MCF 10A (cell line): ENCODE results near the gene PARN. TPM values are rescaled to one million over a fixed set of nuclear protein-coding genes. Genes with fewer than 3 reads are reported as not detected.

ENCODE experiments used
- BruUV-seq: library from RNA; stranded (reverse); fragments of 400-500 nt; replicated peaks from 2 replicates; lab custom pipeline; 2021; lab: Mats Ljungman, UMichigan
- CTCF ChIA-PET: fragments of 300-600 bp; sonication (Branson Sonifier 250); formaldehyde crosslinking; extraction: SDS; loops from one replicate; lab custom pipeline; 2021; ENCODE audit warnings: antibody characterized with exemption, inconsistent platforms; lab: Yijun Ruan, JAX
- POLR2A ChIA-PET: fragments of 300-600, 350-650 bp; sonication (Branson Sonifier 250); formaldehyde crosslinking; extraction: SDS; loops from one replicate; lab custom pipeline; 2020; ENCODE audit warnings: antibody characterized with exemption, inconsistent platforms; lab: Yijun Ruan, JAX
- DNase-seq: peaks from one replicate; pipeline ENCODE4 v3.0.0-alpha.2; 2018; ENCODE audit not compliant: unreplicated experiment
- H3K27ac Mint-ChIP-seq: one replicate; pipeline ENCODE4 v1.8.0; 2022; ENCODE audit warnings: mild to moderate bottlenecking, low read depth, mixed read lengths; ENCODE audit not compliant: unreplicated experiment
- H3K27me3 Mint-ChIP-seq: one replicate; pipeline ENCODE4 v1.8.0; 2022; ENCODE audit warnings: mixed read lengths; ENCODE audit not compliant: insufficient read depth, unreplicated experiment
- H3K36me3 Mint-ChIP-seq: one replicate; pipeline ENCODE4 v1.8.0; 2022; ENCODE audit warnings: mild to moderate bottlenecking, moderate library complexity, mixed read lengths; ENCODE audit not compliant: insufficient read depth, unreplicated experiment
- H3K4me1 Mint-ChIP-seq: one replicate; pipeline ENCODE4 v1.8.0; 2022; ENCODE audit warnings: mixed read lengths; ENCODE audit not compliant: insufficient read depth, unreplicated experiment
- H3K4me3 Mint-ChIP-seq: one replicate; pipeline ENCODE4 v1.8.0; 2022; ENCODE audit warnings: mild to moderate bottlenecking, moderate library complexity, mixed read lengths; ENCODE audit not compliant: unreplicated experiment
- H3K9me3 Mint-ChIP-seq: one replicate; pipeline ENCODE4 v1.8.0; 2022; ENCODE audit warnings: mixed read lengths; ENCODE audit not compliant: unreplicated experiment
- intact Hi-C: fragments of 100-400 bp; cut with micrococcal nuclease; formaldehyde crosslinking; loops from 2 replicates; pipeline ENCODE4 v1.14.1; 2022
- total RNA-seq: library from RNA; stranded (reverse); gene quantifications from 2 replicates; pipeline ENCODE4 v1.2.3, GENCODE V29; 2022
- TF ChIP-seq, protein P1 (sequence below): fragments of 200-600 bp; IDR thresholded peaks from one replicate; pipeline ENCODE4 v1.8.0; 2022; ENCODE audit warnings: antibody characterized with exemption, mild to moderate bottlenecking; ENCODE audit not compliant: unreplicated experiment

The PARN gene
- total RNA-seq, 1 experiment from 2014 or later, result 35.0 TPM

DNA sequence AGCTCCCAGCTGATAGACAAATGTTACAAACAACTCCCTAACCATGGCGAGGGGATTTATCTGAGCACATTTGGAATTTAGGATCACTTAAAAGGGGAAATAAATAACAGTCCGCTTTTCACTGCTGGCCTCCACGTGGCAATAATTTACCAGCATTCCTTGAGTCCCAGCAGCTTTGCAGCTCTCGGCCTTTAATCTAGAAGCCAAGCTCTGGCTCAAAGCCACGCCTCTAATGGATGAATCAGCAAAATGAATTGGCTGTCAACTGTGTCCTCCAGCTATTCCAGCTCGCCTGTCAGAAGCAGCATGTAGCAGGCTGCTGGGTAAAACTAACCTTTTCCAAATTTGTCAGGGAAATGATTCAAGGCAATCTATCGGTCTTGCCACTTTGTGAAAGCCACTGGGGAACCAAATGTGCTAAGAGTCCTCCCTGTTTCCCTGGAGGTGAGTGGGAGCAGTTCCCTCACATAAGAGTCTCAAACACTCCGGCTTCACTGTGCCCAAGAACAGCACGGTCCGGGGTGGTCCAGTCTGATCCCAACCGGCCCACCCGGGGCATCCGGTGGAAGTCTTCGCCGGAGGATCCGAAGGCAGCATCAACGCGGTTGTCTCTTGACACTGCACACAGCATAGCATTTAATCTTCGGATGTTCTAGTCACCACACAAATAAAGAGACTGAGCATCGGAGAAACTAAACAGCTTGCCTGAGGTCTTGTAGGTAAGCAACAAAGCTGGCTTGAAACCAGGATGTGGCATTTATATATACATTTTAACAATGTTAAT lies 143.3 kb downstream of the PARN start:
- intact Hi-C loops, result loop anchor here (1.0 kb wide), 1 partner anchor 15 kb away; no protein-coding TSS in a partner anchor
- Mint-ChIP-seq H3K4me1 (peaks cover 11% of the 10 kb centered on the region), H3K4me3 (peak overlapping the region; percentile 68), H3K9me3 (no peaks in the 10 kb centered on the region), H3K27ac (peak overlapping the region; percentile 67), H3K27me3 (no peaks in the 10 kb centered on the region), H3K36me3 (peaks cover 19% of the 10 kb centered on the region)
- POLR2A ChIA-PET, result interaction anchor here (0.6 to 5.0 kb wide), 19 partner anchors 9 to 499 kb away, joined by 3 to 119 read pairs (median 5); partner anchors contain the start of gene PARN
- BruUV-seq, result no TSS peak
- DNase-seq, result peak; percentile 96
- TF ChIP-seq, protein P1, sequence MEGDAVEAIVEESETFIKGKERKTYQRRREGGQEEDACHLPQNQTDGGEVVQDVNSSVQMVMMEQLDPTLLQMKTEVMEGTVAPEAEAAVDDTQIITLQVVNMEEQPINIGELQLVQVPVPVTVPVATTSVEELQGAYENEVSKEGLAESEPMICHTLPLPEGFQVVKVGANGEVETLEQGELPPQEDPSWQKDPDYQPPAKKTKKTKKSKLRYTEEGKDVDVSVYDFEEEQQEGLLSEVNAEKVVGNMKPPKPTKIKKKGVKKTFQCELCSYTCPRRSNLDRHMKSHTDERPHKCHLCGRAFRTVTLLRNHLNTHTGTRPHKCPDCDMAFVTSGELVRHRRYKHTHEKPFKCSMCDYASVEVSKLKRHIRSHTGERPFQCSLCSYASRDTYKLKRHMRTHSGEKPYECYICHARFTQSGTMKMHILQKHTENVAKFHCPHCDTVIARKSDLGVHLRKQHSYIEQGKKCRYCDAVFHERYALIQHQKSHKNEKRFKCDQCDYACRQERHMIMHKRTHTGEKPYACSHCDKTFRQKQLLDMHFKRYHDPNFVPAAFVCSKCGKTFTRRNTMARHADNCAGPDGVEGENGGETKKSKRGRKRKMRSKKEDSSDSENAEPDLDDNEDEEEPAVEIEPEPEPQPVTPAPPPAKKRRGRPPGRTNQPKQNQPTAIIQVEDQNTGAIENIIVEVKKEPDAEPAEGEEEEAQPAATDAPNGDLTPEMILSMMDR, result no peak
- CTCF ChIA-PET, result interaction anchor here (0.7 to 2.3 kb wide), 11 partner anchors 9 to 205 kb away, joined by 3 to 12 read pairs (median 4); no protein-coding TSS in a partner anchor

DNA sequence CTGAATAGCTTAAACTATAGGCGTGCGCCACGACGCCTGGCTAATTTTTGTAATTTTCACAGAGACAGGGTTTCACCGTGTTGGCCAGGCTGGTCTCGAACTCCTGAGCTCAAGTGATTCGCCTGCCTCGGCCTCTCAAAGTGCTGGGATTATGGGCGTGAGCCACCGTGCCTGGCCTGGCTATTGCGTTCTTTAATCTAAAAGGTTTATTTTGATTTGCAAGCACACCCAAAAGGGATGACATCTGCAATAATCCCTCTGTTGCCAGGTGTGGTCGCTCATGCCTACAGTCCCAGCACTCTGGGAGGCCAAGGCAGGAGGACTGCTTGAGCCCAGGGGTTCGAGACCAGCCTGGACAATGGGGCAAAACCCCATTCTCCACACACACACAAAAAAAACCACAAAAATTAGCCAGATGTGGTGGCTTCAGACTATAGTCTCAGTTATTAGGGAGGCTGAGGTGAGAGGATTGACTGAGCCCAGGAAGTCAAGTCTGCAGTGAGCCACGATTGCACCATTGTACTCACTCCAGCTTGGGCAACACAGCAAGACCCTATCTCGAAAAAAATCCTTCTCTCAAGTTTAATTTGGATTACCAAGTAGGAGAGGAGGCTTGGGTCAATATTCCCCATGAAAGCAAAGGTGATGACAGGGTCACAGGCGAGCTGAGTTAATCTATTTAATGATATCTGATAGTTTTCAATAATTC lies 144.1 kb downstream of the PARN start:
- no peak for DNase-seq
- TF ChIP-seq, protein P1, result no peak
- Mint-ChIP-seq H3K36me3 (peaks cover 24% of the 10 kb centered on the region), H3K4me3 (no peak overlapping the region), H3K9me3 (no peaks in the 10 kb centered on the region), H3K4me1 (peaks cover 11% of the 10 kb centered on the region), H3K27ac (no peak overlapping the region), H3K27me3 (no peaks in the 10 kb centered on the region)
- intact Hi-C loops, result loop anchor here (1.0 kb wide), 1 partner anchor 15 kb away; no protein-coding TSS in a partner anchor
- ChIA-PET CTCF (interaction anchor here (0.5 to 2.3 kb wide), 10 partner anchors 11 to 204 kb away, joined by 3 to 12 read pairs (median 4); no protein-coding TSS in a partner anchor), POLR2A (interaction anchor here (0.6 to 5.0 kb wide), 16 partner anchors 10 to 499 kb away, joined by 3 to 119 read pairs (median 6); no protein-coding TSS in a partner anchor)
- no TSS peak for BruUV-seq

GRCh38 chr16:14485121-14485551 lies 144.9 kb downstream of the PARN start:
- no peak overlapping the region for H3K27ac Mint-ChIP-seq
- peaks cover 11% of the 10 kb centered on the region for H3K4me1 Mint-ChIP-seq
- DNase-seq, result no peak
- no peak overlapping the region for H3K4me3 Mint-ChIP-seq
- CTCF ChIA-PET, result interaction anchor here (0.5 to 2.3 kb wide), 2 partner anchors 42 to 129 kb away, joined by 4 to 6 read pairs; no protein-coding TSS in a partner anchor
- no peaks in the 10 kb centered on the region for H3K9me3 Mint-ChIP-seq
- BruUV-seq, result no TSS peak
- no peaks in the 10 kb centered on the region for H3K27me3 Mint-ChIP-seq
- peaks cover 31% of the 10 kb centered on the region for H3K36me3 Mint-ChIP-seq
- POLR2A ChIA-PET, result interaction anchor here (0.7 to 5.0 kb wide), 3 partner anchors 16 to 66 kb away, joined by 4 to 119 read pairs (median 28); no protein-coding TSS in a partner anchor
- intact Hi-C loops, result no loop called here
- TF ChIP-seq, protein P1, result no peak
